Measurements from ENCODE around the gene GPR158. TPM values are rescaled to one million over a fixed set of nuclear protein-coding genes. Genes with fewer than 3 reads are reported as not detected.

The GPR158 gene
- total RNA-seq, 1 experiment from 2014 or later, result not detected

DNA sequence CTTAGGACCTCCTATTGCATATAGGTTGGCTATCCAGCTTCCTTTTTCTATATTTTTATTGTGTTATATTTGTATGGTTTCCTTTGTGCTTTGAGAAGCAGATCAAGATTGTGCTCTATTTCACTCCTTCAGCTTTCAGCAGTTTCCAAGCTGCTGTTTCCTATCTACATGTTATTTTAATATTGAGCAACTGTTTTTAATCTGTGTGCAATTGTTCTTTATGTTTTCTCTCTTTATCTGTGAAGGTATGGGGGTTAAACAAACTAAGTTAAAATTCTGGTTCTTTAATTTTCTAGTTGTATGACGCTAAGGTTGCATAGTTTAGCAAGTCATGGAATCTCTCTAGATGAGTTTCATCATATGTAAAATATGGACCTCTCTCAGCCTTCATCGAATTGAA lies 251.0 kb downstream of the GPR158 start:
- ChIA-PET POLR2A (ENCODE audit: unreplicated experiment) (no interaction called here), CTCF (no interaction called here)
- no peak for ATAC-seq
- no peaks in the 10 kb centered on the region for H3K4me1 ChIP-seq (ENCODE audit: insufficient read depth, low read length)
- H3K9me3 ChIP-seq (ENCODE audit: low read length), result no peaks in the 10 kb centered on the region
- no peak overlapping the region for H2AFZ ChIP-seq (ENCODE audit: low read length)
- no peak overlapping the region for H3K27ac ChIP-seq (ENCODE audit: low read length)
- no peaks in the 10 kb centered on the region for H3K27me3 ChIP-seq (ENCODE audit: low read length)
- TF ChIP-seq, protein P1, sequence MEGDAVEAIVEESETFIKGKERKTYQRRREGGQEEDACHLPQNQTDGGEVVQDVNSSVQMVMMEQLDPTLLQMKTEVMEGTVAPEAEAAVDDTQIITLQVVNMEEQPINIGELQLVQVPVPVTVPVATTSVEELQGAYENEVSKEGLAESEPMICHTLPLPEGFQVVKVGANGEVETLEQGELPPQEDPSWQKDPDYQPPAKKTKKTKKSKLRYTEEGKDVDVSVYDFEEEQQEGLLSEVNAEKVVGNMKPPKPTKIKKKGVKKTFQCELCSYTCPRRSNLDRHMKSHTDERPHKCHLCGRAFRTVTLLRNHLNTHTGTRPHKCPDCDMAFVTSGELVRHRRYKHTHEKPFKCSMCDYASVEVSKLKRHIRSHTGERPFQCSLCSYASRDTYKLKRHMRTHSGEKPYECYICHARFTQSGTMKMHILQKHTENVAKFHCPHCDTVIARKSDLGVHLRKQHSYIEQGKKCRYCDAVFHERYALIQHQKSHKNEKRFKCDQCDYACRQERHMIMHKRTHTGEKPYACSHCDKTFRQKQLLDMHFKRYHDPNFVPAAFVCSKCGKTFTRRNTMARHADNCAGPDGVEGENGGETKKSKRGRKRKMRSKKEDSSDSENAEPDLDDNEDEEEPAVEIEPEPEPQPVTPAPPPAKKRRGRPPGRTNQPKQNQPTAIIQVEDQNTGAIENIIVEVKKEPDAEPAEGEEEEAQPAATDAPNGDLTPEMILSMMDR (conservative IDR thresholded peaks at IDR 0.05; ENCODE audit: low read depth, low read length), result no peak
- no peak for TF ChIP-seq EZH2 (IDR thresholded peaks at IDR 0.05; ENCODE audit: low read length, unreplicated experiment)
- no peak for TF ChIP-seq EZH2phosphoT487 (IDR thresholded peaks at IDR 0.05; ENCODE audit: borderline replicate concordance, low read length)
- H3K9ac ChIP-seq (ENCODE audit: low read length), result no peak overlapping the region
- no peaks in the 10 kb centered on the region for H4K20me1 ChIP-seq (ENCODE audit: low read length)
- no peak for DNase-seq
- H3K36me3 ChIP-seq (ENCODE audit: low read depth, low read length), result no peaks in the 10 kb centered on the region
- intact Hi-C loops (cut with micrococcal nuclease), result no loop called here
- no peaks in the 10 kb centered on the region for H3K79me2 ChIP-seq (ENCODE audit: low read length)
- no peak overlapping the region for H3K4me2 ChIP-seq (ENCODE audit: low read length)
- H3K4me3 ChIP-seq (ENCODE audit: low read length), result no peak overlapping the region
- no peaks in the 10 kb centered on the region for H3F3A ChIP-seq (ENCODE audit: low read length, unreplicated experiment)
- no TSS peak for BruUV-seq (replicated peaks)
- H3K9me2 ChIP-seq (replicated peaks; ENCODE audit: low read length), result no peaks in the 10 kb centered on the region

DNA sequence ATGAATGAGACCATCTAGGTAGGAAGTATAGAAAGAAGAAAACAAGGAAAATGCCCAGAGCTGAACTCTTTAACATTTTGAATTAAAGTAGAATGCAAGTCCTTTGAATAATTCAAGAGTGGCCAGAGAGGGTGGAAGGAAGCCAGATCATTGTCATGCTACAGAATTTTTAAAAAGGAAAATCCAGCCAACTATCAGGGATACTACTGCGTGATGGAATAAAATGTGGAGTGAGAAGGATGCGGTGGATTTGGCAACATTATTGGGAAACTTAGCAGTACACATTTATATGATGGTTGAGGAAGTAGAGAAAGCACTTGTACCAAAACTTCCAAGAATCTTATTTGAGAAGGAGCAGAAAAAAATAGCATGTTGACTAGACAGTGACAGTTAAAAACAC lies 261.6 kb downstream of the GPR158 start:
- no peaks in the 10 kb centered on the region for H3K4me1 ChIP-seq (ENCODE audit: insufficient read depth, low read length)
- H3K27ac ChIP-seq (ENCODE audit: low read length), result no peak overlapping the region
- H3K36me3 ChIP-seq (ENCODE audit: low read depth, low read length), result no peaks in the 10 kb centered on the region
- H3K9me2 ChIP-seq (replicated peaks; ENCODE audit: low read length), result no peaks in the 10 kb centered on the region
- H3K27me3 ChIP-seq (ENCODE audit: low read length), result no peaks in the 10 kb centered on the region
- H2AFZ ChIP-seq (ENCODE audit: low read length), result no peak overlapping the region
- DNase-seq (no peak), ATAC-seq (no peak)
- TF ChIP-seq EZH2phosphoT487 (IDR thresholded peaks at IDR 0.05; ENCODE audit: borderline replicate concordance, low read length) (no peak), EZH2 (IDR thresholded peaks at IDR 0.05; ENCODE audit: low read length, unreplicated experiment) (no peak)
- TF ChIP-seq, protein P1 (conservative IDR thresholded peaks at IDR 0.05; ENCODE audit: low read depth, low read length), result no peak
- no peaks in the 10 kb centered on the region for H3K79me2 ChIP-seq (ENCODE audit: low read length)
- intact Hi-C loops (cut with micrococcal nuclease), result no loop called here
- no peaks in the 10 kb centered on the region for H3K9me3 ChIP-seq (ENCODE audit: low read length)
- CTCF ChIA-PET, result no interaction called here
- H4K20me1 ChIP-seq (ENCODE audit: low read length), result no peaks in the 10 kb centered on the region
- POLR2A ChIA-PET (ENCODE audit: unreplicated experiment), result no interaction called here
- no peak overlapping the region for H3K4me3 ChIP-seq (ENCODE audit: low read length)
- H3K9ac ChIP-seq (ENCODE audit: low read length), result no peak overlapping the region
- BruUV-seq (replicated peaks), result no TSS peak
- no peak overlapping the region for H3K4me2 ChIP-seq (ENCODE audit: low read length)
- no peaks in the 10 kb centered on the region for H3F3A ChIP-seq (ENCODE audit: low read length, unreplicated experiment)

DNA sequence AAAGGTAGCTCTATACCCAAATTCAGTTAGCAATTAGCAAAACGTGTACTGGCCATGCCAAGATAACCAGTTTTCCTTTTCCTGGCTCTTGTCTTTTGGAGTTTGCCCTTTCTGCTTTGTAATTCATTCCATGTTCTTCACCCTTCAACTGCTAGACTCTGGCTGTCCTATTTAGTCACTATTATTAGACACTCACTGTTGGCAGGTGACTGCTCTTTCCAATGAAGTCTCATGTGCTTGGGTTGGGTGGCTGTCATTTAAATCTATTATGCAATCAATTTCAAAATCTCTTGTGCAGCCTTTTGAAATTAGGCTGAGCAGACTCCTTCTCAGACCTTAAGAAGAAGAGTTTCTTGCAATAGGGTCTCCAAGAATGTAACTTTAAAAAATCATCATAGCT lies 266.5 kb downstream of the GPR158 start:
- no peak overlapping the region for H3K9ac ChIP-seq (ENCODE audit: low read length)
- H3F3A ChIP-seq (ENCODE audit: low read length, unreplicated experiment), result no peaks in the 10 kb centered on the region
- ATAC-seq, result no peak
- no peaks in the 10 kb centered on the region for H4K20me1 ChIP-seq (ENCODE audit: low read length)
- no peaks in the 10 kb centered on the region for H3K79me2 ChIP-seq (ENCODE audit: low read length)
- intact Hi-C loops (cut with micrococcal nuclease), result no loop called here
- no peak overlapping the region for H3K4me2 ChIP-seq (ENCODE audit: low read length)
- no peaks in the 10 kb centered on the region for H3K4me1 ChIP-seq (ENCODE audit: insufficient read depth, low read length)
- TF ChIP-seq EZH2phosphoT487 (IDR thresholded peaks at IDR 0.05; ENCODE audit: borderline replicate concordance, low read length) (no peak), EZH2 (IDR thresholded peaks at IDR 0.05; ENCODE audit: low read length, unreplicated experiment) (no peak)
- TF ChIP-seq, protein P1 (conservative IDR thresholded peaks at IDR 0.05; ENCODE audit: low read depth, low read length), result no peak
- no peaks in the 10 kb centered on the region for H3K27me3 ChIP-seq (ENCODE audit: low read length)
- H3K9me2 ChIP-seq (replicated peaks; ENCODE audit: low read length), result no peaks in the 10 kb centered on the region
- no peak for DNase-seq
- no peaks in the 10 kb centered on the region for H3K9me3 ChIP-seq (ENCODE audit: low read length)
- H3K36me3 ChIP-seq (ENCODE audit: low read depth, low read length), result no peaks in the 10 kb centered on the region
- POLR2A ChIA-PET (ENCODE audit: unreplicated experiment), result no interaction called here
- BruUV-seq (replicated peaks), result no TSS peak
- CTCF ChIA-PET, result no interaction called here
- no peak overlapping the region for H3K27ac ChIP-seq (ENCODE audit: low read length)
- H2AFZ ChIP-seq (ENCODE audit: low read length), result no peak overlapping the region
- H3K4me3 ChIP-seq (ENCODE audit: low read length), result no peak overlapping the region

All from PC-3 (cell line).